Karpas-422 (cell line): ENCODE data around the gene XIAP. TPM values are rescaled to one million over a fixed set of nuclear protein-coding genes. Genes with fewer than 3 reads are reported as not detected.

Experiments
- DNase-seq: peaks from one replicate; pipeline ENCODE4 v3.0.0-alpha.2; 2015
- H2AFZ ChIP-seq: fragments of 200-600 bp; sonication (generic); 2 replicates; pipeline ENCODE4 v1.6.1; 2014; ENCODE audit warnings: antibody characterized with exemption, low read length, mixed read lengths
- H3K27ac ChIP-seq: fragments of 200-600 bp; sonication (generic); 2 replicates; pipeline ENCODE4 v1.5.1; 2014; ENCODE audit warnings: mild to moderate bottlenecking, low read length, moderate library complexity
- H3K27me3 ChIP-seq: fragments of 200-600 bp; sonication (generic); 2 replicates; pipeline ENCODE4 v1.6.1; 2014; ENCODE audit warnings: low read length, mixed read lengths
- H3K36me3 ChIP-seq: fragments of 200-600 bp; sonication (generic); 2 replicates; pipeline ENCODE4 v1.6.1; 2014; ENCODE audit warnings: low read length, mixed read lengths; ENCODE audit not compliant: insufficient read depth
- H3K4me1 ChIP-seq: fragments of 200-600 bp; sonication (generic); 2 replicates; pipeline ENCODE4 v1.6.1; 2014; ENCODE audit warnings: mild to moderate bottlenecking, low read length, mixed read lengths
- H3K4me2 ChIP-seq: fragments of 200-600 bp; sonication (generic); 2 replicates; pipeline ENCODE4 v1.6.1; 2014; ENCODE audit warnings: low read length, low read depth, mild to moderate bottlenecking; ENCODE audit not compliant: poor library complexity, severe bottlenecking
- H3K4me3 ChIP-seq: fragments of 200-600 bp; sonication (generic); 2 replicates; pipeline ENCODE4 v1.5.1; 2014; ENCODE audit warnings: mild to moderate bottlenecking, antibody characterized with exemption, low read length, mixed read lengths
- H3K79me2 ChIP-seq: fragments of 200-600 bp; sonication (generic); 2 replicates; pipeline ENCODE4 v1.6.1; 2014; ENCODE audit warnings: mild to moderate bottlenecking, low read length, mixed read lengths
- H3K9ac ChIP-seq: fragments of 200-600 bp; sonication (generic); 2 replicates; pipeline ENCODE4 v1.6.0; 2014; ENCODE audit warnings: low read length
- H3K9me2 ChIP-seq: fragments of 200-600 bp; sonication (generic), shearing (Covaris generic); replicated peaks from 2 replicates; pipeline ENCODE4 v1.6.0; 2014; ENCODE audit warnings: mild to moderate bottlenecking, low read length, moderate library complexity; ENCODE audit not compliant: insufficient read depth
- H3K9me3 ChIP-seq: fragments of 300-700, 200-600 bp; sonication (generic); 2 replicates; pipeline ENCODE4 v1.6.1; 2014; ENCODE audit warnings: low read length, mixed read lengths
- H4K20me1 ChIP-seq: fragments of 200-600 bp; sonication (generic); 2 replicates; pipeline ENCODE4 v1.6.1; 2014; ENCODE audit warnings: mild to moderate bottlenecking, antibody characterized with exemption, low read length, low read depth; ENCODE audit not compliant: insufficient read depth
- total RNA-seq: library from RNA; depleted of rRNA; stranded (reverse); fragments of >200 nt; shearing (Covaris generic); gene quantifications from 2 replicates; pipeline ENCODE4 v1.2.3, GENCODE V29; 2014; ENCODE audit warnings: low replicate concordance

XIAP gene
- total RNA-seq, 1 experiment from 2014 or later = 20.0 TPM

DNA sequence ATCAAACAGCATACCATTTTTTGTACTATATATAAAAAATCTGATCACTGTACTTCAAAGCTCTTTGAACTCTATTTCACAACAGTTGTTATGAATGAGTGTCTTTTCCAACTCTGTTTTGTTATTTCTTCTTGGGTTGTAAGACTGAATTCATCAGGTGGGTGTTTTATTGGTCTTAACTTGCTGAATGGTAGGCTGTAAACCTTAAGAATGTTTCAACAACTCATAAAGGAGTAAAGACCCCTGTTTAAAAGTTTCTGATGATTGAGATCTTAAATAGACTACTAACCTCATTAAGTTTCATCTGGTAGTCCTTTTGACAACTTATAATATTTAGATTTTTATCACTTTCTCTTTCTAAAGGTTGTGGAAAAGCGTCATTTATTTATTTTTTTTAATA is 83.2 kb downstream of the XIAP start:
- Histone ChIP-seq H3K27me3 (no peaks in the 10 kb centered on the region), H3K4me2 (no peak overlapping the region), H3K9me3 (no peaks in the 10 kb centered on the region), H2AFZ (no peak overlapping the region), H3K4me3 (no peak overlapping the region), H3K27ac (no peak overlapping the region), H3K9me2 (no peaks in the 10 kb centered on the region), H4K20me1 (no peaks in the 10 kb centered on the region), H3K79me2 (no peaks in the 10 kb centered on the region), H3K9ac (no peak overlapping the region), H3K4me1 (no peaks in the 10 kb centered on the region), H3K36me3 (no peaks in the 10 kb centered on the region)
- DNase-seq = no peak

DNA sequence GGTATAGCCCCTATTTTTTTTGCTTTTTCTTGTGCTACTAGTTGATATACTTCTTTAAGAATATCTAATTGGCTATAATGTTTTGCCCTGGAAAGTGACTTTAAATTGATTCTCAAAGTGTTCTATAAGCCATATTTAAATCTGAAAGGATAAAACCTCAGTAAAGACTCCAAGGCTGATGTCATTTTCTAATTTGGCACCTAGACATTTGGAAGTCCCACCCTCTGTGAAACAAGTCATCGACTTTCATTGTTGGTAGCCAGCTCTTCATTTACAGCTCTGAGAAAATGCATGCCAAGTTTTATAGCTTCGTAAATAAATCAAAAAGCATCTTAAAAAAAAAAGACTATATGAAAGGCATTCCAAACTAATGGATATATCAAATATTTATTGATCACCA is 83.6 kb downstream of the XIAP start:
- Histone ChIP-seq H4K20me1 (no peaks in the 10 kb centered on the region), H3K9ac (no peak overlapping the region)

DNA sequence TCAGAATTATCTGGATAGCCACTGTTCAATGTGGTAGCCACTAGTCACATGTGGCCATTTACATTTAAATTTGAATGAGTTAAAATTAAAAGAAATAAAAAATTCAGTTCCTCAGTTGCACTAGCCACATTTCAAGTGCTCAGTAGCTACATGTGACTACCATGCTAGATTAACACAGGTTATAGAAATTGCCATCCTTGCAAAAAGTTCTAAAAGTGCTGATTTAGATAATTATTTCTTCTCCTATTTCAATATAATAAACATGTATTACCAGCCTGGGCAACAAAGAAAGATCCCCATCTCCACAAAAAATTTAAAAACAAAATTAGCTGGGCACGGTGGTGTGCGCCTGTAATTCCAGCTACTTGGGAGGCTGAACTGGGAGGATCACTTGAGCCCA is 90.0 kb downstream of the XIAP start:
- no peak for DNase-seq
- H3K4me1 ChIP-seq = no peaks in the 10 kb centered on the region
- no peaks in the 10 kb centered on the region for H3K9me2 ChIP-seq
- H3K27ac ChIP-seq = no peak overlapping the region
- H3K27me3 ChIP-seq = no peaks in the 10 kb centered on the region
- no peaks in the 10 kb centered on the region for H3K36me3 ChIP-seq
- H3K9ac ChIP-seq = no peak overlapping the region
- no peaks in the 10 kb centered on the region for H3K79me2 ChIP-seq
- no peaks in the 10 kb centered on the region for H3K9me3 ChIP-seq
- H3K4me2 ChIP-seq = no peak overlapping the region
- H3K4me3 ChIP-seq = no peak overlapping the region
- no peaks in the 10 kb centered on the region for H4K20me1 ChIP-seq
- H2AFZ ChIP-seq = no peak overlapping the region

More for the DNA sequence above, 83.6 kb downstream of the XIAP start:
- H3K79me2 ChIP-seq = no peaks in the 10 kb centered on the region
- DNase-seq = no peak
- H3K4me2 ChIP-seq = no peak overlapping the region
- no peaks in the 10 kb centered on the region for H3K4me1 ChIP-seq
- no peak overlapping the region for H3K4me3 ChIP-seq
- H3K9me2 ChIP-seq = no peaks in the 10 kb centered on the region
- H3K36me3 ChIP-seq = no peaks in the 10 kb centered on the region
- no peak overlapping the region for H3K27ac ChIP-seq
- H2AFZ ChIP-seq = no peak overlapping the region
- H3K9me3 ChIP-seq = no peaks in the 10 kb centered on the region
- H3K27me3 ChIP-seq = no peaks in the 10 kb centered on the region

DNA sequence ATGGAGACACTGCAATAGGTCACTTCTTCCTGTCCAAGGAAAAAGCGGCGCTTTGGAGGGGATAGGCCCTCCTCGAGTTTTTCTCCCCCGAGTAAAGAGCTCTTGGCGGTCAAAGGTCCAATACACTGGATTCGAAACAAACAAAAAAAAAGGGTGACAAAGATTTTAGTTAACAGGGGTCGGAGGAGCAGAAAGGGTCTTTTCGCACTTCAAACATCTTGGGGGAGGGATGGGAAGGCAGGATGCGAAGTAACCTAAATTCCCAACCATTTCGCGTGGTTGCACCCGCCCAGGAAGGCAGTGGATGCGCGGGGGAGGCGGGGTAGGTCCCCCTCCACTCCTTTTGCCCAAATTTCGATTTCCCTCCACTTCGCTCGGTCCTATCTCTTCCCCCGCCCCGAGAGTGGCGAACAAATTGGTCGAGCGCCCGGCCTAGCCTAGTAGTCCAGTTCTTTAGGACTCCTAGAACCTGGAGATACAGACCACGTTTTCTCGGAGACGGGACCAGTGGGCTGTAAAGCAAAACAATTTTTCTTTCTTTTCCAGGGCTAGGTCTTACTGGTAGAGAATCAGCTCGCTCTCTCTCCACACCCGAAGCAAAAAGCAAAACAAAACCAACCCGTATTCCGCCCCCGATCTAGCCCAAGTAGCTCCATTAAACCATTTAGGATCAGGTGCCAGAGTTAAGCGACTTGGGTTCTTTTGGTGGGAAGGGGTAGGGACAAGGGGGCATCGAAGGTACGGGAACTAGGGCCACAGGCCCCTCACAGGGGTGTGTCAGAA is 99.6 kb downstream of the XIAP start:
- Histone ChIP-seq H3K4me3 (peak overlapping the region; percentile 77), H3K4me1 (peaks cover 14% of the 10 kb centered on the region), H3K27ac (no peak overlapping the region), H3K79me2 (peaks cover 33% of the 10 kb centered on the region), H3K4me2 (peak overlapping the region; percentile 71), H2AFZ (no peak overlapping the region), H3K36me3 (no peaks in the 10 kb centered on the region), H3K9me3 (no peaks in the 10 kb centered on the region), H3K9me2 (no peaks in the 10 kb centered on the region), H3K27me3 (no peaks in the 10 kb centered on the region), H3K9ac (peak overlapping the region; percentile 67), H4K20me1 (no peaks in the 10 kb centered on the region; the same call in 1 of the 2 replicates)
- no peak for DNase-seq

DNA sequence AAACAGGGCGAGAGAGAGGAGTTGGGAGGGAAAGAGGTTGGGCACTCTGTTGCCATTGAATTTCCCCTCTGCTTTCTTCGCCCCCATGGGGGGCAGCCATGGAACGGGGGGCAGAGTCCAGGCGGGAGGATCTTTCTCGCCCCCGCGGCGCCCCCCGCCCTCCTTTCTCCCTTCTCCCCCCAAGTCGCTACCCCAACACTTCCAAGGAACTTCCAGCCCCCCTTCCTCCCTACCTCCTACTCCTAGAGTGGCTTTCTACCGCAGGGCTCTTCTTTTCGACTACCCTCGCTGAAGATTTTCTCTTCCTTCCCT is 101.1 kb downstream of the XIAP start:
- Histone ChIP-seq H3K9me3 (no peaks in the 10 kb centered on the region), H3K27ac (peak overlapping the region; percentile 97), H3K9me2 (no peaks in the 10 kb centered on the region), H3K4me2 (peak overlapping the region; percentile 81), H3K27me3 (no peaks in the 10 kb centered on the region), H4K20me1 (peaks cover 5% of the 10 kb centered on the region; the same call in 1 of the 2 replicates), H3K4me1 (peaks cover 19% of the 10 kb centered on the region), H3K36me3 (no peaks in the 10 kb centered on the region), H3K9ac (peak overlapping the region; percentile 94), H3K4me3 (peak overlapping the region; percentile 75), H3K79me2 (peaks cover 48% of the 10 kb centered on the region), H2AFZ (no peak overlapping the region; the same call in 1 of the 2 replicates)
- no peak for DNase-seq

DNA sequence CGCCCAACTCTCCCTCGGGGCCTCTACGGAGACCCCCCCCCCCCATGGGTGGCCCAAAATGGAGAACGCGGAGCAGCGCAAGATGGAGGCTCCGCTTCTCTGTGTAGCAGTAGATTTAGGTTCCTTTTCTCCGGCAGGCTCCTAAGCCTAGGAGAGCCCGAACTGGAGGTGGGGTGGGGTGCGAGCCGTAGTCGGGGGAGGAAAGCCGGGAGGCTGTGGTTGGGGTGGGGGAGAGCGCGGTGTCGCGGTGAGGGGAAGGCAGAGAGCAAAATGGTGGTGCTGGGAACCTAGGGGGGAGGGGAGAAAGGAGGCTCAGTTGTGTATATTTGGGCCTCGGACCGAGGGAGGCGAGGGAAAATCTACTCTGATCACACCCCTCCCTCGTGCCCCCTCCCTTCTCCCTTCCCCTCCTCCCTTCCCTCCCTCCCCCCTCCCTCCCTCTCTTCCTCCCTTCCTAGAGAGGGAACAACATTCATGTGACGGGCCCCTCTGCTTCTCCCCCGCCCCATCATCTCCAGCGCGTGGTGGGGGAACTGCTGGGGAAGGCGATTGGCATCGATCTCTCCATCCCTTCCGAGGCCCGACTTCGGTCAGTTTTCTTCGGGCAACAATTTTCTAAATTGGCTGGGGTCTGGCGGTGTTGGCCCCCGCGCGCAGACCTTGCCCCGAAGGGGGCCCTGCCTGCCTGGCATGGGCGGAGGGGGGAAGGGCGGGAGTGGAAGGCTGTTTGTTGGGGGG is 101.6 kb downstream of the XIAP start, which contains the start of gene STAG2:
TSS of gene STAG2 (plus strand) at position 439 of the 738 bp plus-strand sequence. CDS start 60,922 bp downstream, outside the sequence.
- no peaks in the 10 kb centered on the region for H3K36me3 ChIP-seq
- peak within 1 kb of the TSS; percentile 83; the same call in 1 of the 2 replicates for H2AFZ ChIP-seq
- peak; percentile 86 for DNase-seq
- H3K4me2 ChIP-seq = peak within 1 kb of the TSS; percentile 81
- H3K9me2 ChIP-seq = no peaks in the 10 kb centered on the region
- peak within 1 kb of the TSS; percentile 75 for H3K4me3 ChIP-seq
- H4K20me1 ChIP-seq = peaks cover 5% of the 10 kb centered on the region; the same call in 1 of the 2 replicates
- peaks cover 19% of the 10 kb centered on the region for H3K4me1 ChIP-seq
- H3K27me3 ChIP-seq = no peaks in the 10 kb centered on the region
- H3K79me2 ChIP-seq = peaks cover 53% of the 10 kb centered on the region
- H3K27ac ChIP-seq = peak within 1 kb of the TSS; percentile 97
- peak within 1 kb of the TSS; percentile 94 for H3K9ac ChIP-seq
- H3K9me3 ChIP-seq = no peaks in the 10 kb centered on the region

DNA sequence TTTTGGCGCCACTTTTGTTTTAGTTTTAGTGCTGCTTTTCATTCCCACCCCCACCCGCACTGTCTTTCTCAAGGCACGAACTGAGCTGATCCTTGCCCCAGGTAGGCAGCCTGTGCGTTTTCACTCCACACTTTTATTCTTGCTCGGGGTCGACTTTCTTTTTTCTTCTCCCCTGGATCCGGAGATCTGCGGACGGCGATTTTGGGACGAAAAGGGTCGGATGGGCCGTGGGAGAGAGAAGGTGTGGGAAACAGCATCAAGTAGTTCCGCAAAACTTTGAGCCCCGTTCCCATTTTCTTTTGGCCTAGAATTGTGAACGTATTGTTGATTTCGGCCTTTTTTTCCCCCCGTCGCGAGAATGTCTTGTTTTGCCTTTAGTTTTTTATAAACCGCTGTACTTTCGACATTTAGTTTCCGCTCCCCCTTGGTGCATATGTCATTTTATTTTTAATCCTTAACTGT is 102.2 kb downstream of the XIAP start:
- H3K9me3 ChIP-seq = no peaks in the 10 kb centered on the region
- peaks cover 59% of the 10 kb centered on the region for H3K79me2 ChIP-seq
- H3K9me2 ChIP-seq = no peaks in the 10 kb centered on the region
- H4K20me1 ChIP-seq = peaks cover 5% of the 10 kb centered on the region; the same call in 1 of the 2 replicates
- DNase-seq = peak; percentile 83
- H2AFZ ChIP-seq = no peak overlapping the region
- no peaks in the 10 kb centered on the region for H3K36me3 ChIP-seq
- H3K4me2 ChIP-seq = peak overlapping the region; percentile 81
- peak overlapping the region; percentile 75 for H3K4me3 ChIP-seq
- H3K9ac ChIP-seq = peak overlapping the region; percentile 94
- peak overlapping the region; percentile 97 for H3K27ac ChIP-seq
- H3K4me1 ChIP-seq = peaks cover 19% of the 10 kb centered on the region
- H3K27me3 ChIP-seq = no peaks in the 10 kb centered on the region

DNA sequence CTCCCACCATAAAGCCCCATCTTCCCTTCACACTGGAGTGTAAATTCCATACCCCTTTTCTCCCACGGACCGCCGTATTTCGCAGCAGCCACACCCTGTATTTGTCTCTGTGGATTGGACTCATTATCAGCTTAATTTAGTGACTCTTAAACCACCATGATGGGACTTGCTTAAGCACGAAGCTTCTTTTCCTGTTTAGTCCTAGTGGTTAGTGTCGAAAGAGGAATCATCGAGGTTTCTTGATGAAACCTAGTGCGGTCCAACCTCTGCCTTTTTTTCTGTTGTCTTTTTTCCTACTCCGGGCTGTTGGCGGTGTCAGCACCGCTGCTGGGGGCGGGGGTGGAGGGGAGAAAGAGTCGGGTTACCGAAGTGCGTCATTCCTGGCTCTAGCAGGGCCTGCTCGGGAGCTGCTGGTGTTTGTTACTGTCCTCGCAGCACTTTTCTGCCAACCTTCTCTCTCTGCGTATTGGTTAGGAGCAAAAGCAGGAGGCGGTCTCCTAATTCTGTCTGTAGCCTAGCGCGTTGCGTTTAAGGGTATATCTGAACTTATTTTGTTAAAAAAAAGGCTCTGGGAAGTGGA is 103.0 kb downstream of the XIAP start:
- DNase-seq = peak; percentile 93
- Histone ChIP-seq H3K79me2 (peaks cover 67% of the 10 kb centered on the region), H3K9me2 (no peaks in the 10 kb centered on the region), H3K9me3 (no peaks in the 10 kb centered on the region), H3K27me3 (no peaks in the 10 kb centered on the region), H3K4me3 (peak overlapping the region; percentile 75), H3K9ac (peak overlapping the region; percentile 94), H2AFZ (no peak overlapping the region), H3K36me3 (no peaks in the 10 kb centered on the region), H3K4me1 (peaks cover 19% of the 10 kb centered on the region), H3K4me2 (peak overlapping the region; percentile 81), H4K20me1 (peaks cover 5% of the 10 kb centered on the region; the same call in 1 of the 2 replicates), H3K27ac (peak overlapping the region; percentile 97)
